ENCODE data around the gene SNX24.
A peak's percentile ranks its signal among the peaks of the same experiment; 100 is the strongest.
"Not testable (repeated sequence)": the region's sequence is repeated elsewhere in the genome, so short reads cannot be mapped to it uniquely, and the experiment has no call there.

SNX24 gene

GRCh38 chr5:122845229-122846050, at the start of gene SNX24:
SNX24 (plus strand) TSS chr5:122845613; CDS start chr5:122845634, 21 bp downstream.
- peak; percentile 18 for DNase-seq (ENCODE audit: low read depth, low spot score)

GRCh38 chr5:122805481-122805880, 39.9 kb upstream of the SNX24 start:
- no peak overlapping the region for H3K27ac ChIP-seq
- peak; percentile 1 for DNase-seq (ENCODE audit: low read depth, low spot score)

More at GRCh38 chr5:122845229-122846050, at the start of gene SNX24:
- peak within 1 kb of the TSS; percentile 99 for H3K27ac ChIP-seq

- no peak for DNase-seq (ENCODE audit: low read depth, low spot score)
- H3K27ac ChIP-seq, result no peak overlapping the region
These were observed 35.0 kb upstream of the SNX24 start for GRCh38 chr5:122810405-122810804.

GRCh38 chr5:122815218-122815767, 30.1 kb upstream of the SNX24 start:
- no peak overlapping the region for H3K27ac ChIP-seq
- no peak for DNase-seq (ENCODE audit: low read depth, low spot score)

GRCh38 chr5:122816756-122817155, 28.7 kb upstream of the SNX24 start:
- no peak overlapping the region for H3K27ac ChIP-seq
- no peak for DNase-seq (ENCODE audit: low read depth, low spot score)

GRCh38 chr5:122831984-122832383, 13.4 kb upstream of the SNX24 start:
- DNase-seq (ENCODE audit: low read depth, low spot score), result no peak
- no peak overlapping the region for H3K27ac ChIP-seq

- no peak for DNase-seq (ENCODE audit: low read depth, low spot score)
- H3K27ac ChIP-seq, result no peak overlapping the region
These were observed 9.7 kb upstream of the SNX24 start for GRCh38 chr5:122835681-122836080.

GRCh38 chr5:122836947-122837346, 8.5 kb upstream of the SNX24 start:
- no peak for DNase-seq (ENCODE audit: low read depth, low spot score)
- no peak overlapping the region for H3K27ac ChIP-seq

GRCh38 chr5:122839731-122840130, 5.7 kb upstream of the SNX24 start:
- no peak overlapping the region for H3K27ac ChIP-seq
- no peak for DNase-seq (ENCODE audit: low read depth, low spot score)

- no peak overlapping the region for H3K27ac ChIP-seq
- DNase-seq (ENCODE audit: low read depth, low spot score), result no peak
These were observed 3.3 kb upstream of the SNX24 start for GRCh38 chr5:122842016-122842580.

GRCh38 chr5:122844136-122844909, 1.1 kb upstream of the SNX24 start:
- H3K27ac ChIP-seq, result peak overlapping the region; percentile 99
- no peak for DNase-seq (ENCODE audit: low read depth, low spot score)

- H3K27ac ChIP-seq, result peak overlapping the region; percentile 99
- DNase-seq (ENCODE audit: low read depth, low spot score), result no peak
These were observed 544 bp upstream of the SNX24 start for GRCh38 chr5:122844910-122845228.

- peak overlapping the region; percentile 99 for H3K27ac ChIP-seq
- no peak for DNase-seq (ENCODE audit: low read depth, low spot score)
These were observed 688 bp downstream of the SNX24 start for GRCh38 chr5:122846051-122846550.

GRCh38 chr5:122847687-122848081, 2.3 kb downstream of the SNX24 start:
- no peak for DNase-seq (ENCODE audit: low read depth, low spot score)
- H3K27ac ChIP-seq, result peak overlapping the region; percentile 99

GRCh38 chr5:122849771-122850170, 4.4 kb downstream of the SNX24 start:
- H3K27ac ChIP-seq, result peak overlapping the region; percentile 99
- peak; percentile 62 for DNase-seq (ENCODE audit: low read depth, low spot score)

- not testable (repeated sequence) for DNase-seq (ENCODE audit: low read depth, low spot score); H3K27ac ChIP-seq
These were observed 12.1 kb downstream of the SNX24 start for GRCh38 chr5:122857538-122857937.

- H3K27ac ChIP-seq, result no peak overlapping the region
- DNase-seq (ENCODE audit: low read depth, low spot score), result peak; percentile 51
These were observed 13.0 kb downstream of the SNX24 start for GRCh38 chr5:122858451-122858850.

- no peak for DNase-seq (ENCODE audit: low read depth, low spot score)
These were observed 17.8 kb downstream of the SNX24 start for GRCh38 chr5:122863240-122863639.

GRCh38 chr5:122863721-122864120, 18.3 kb downstream of the SNX24 start:
- no peak overlapping the region for H3K27ac ChIP-seq
- no peak for DNase-seq (ENCODE audit: low read depth, low spot score)

More at GRCh38 chr5:122863240-122863639, 17.8 kb downstream of the SNX24 start:
- H3K27ac ChIP-seq, result no peak overlapping the region

GRCh38 chr5:122864400-122864799, 19.0 kb downstream of the SNX24 start:
- H3K27ac ChIP-seq, result no peak overlapping the region
- no peak for DNase-seq (ENCODE audit: low read depth, low spot score)

GRCh38 chr5:122864842-122865241, 19.4 kb downstream of the SNX24 start:
- H3K27ac ChIP-seq, result no peak overlapping the region
- DNase-seq (ENCODE audit: low read depth, low spot score), result no peak
